Activated CD4-positive, alpha-beta T cell treated with anti-CD3 and anti-CD28 coated beads, Interleukin-2, amount 50 U/mL, for 48 hours (primary cell): ENCODE measurements around the gene FER1L5.

Experiments
- DNase-seq, 2 experiments: peaks; one replicate each; pipeline ENCODE4 v3.0.0-alpha.2; 2020

The FER1L5 gene

DNA sequence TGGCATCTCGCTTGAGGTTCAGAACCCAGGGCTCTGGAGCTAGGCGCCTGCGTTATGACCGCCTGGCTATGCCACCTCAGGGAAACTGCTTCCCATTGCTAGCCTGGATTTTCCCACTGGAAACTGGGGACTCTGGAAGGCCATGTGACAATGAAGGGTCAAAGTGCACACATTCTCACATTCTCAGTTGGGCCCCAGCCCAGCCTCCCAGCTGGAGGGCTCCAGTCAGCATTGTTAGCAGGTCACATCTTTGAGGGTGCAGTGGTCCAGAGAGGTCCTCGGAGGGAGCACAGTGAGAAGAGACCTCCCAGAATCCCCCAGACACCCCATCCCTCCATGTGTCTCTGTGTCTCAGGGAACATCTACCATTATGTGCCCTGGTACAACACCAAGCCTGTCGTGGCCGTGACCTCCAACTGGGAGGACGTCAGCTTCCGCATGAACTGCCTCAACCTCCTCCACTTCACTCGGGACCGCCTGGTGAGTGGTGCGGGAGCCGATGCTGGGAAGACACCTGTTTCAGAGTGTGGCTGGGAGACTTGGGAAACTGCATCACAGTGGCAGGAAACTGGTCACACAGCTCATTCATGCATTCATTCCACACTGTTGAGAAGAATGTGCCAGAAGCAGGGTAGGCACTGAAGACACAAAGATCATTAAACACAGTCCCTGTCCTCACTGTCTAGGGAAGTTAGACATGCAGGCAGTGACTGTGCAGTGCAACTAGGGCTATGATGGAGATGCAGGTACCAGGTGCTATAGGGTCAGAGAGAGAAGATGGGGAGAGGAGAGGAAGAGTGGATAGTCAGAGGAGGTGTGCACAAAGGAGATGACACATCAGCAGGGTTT lies 41.6 kb downstream of the FER1L5 start:
- DNase-seq, result no peak

DNA sequence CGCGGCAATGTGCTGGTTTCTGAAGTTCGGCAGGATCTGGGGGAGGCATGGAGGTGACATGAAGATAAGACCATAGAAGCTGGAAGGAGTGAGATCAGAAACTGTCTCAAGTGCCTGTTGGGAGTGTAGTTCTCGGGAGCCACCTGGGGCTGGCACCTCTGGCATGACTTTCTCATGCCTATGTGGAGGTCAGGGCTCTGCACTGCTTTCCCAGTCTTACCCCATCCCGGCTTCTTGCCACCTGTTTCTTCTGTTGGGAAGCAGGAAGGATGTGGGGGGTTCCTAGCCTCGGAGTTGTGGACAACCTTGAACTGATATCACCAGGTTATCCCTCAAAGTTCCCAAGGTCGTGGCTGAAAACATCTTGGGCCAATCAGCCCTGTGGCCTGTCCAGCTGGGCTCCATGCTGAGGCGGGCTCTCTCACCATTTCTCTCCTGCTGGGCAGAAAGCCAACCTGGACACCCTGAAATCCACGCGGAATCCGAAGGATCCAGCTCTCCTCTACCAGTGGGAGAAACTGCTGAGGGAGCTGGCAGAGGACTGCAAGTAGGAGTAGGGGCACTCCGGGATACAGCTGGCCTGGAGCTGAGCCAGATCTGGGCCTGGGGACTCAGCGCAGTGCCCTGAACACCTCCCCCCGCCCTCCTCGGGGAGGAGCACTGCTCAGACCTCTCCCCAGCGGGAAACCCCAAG lies 42.5 kb downstream of the FER1L5 start:
- no peak for DNase-seq

DNA sequence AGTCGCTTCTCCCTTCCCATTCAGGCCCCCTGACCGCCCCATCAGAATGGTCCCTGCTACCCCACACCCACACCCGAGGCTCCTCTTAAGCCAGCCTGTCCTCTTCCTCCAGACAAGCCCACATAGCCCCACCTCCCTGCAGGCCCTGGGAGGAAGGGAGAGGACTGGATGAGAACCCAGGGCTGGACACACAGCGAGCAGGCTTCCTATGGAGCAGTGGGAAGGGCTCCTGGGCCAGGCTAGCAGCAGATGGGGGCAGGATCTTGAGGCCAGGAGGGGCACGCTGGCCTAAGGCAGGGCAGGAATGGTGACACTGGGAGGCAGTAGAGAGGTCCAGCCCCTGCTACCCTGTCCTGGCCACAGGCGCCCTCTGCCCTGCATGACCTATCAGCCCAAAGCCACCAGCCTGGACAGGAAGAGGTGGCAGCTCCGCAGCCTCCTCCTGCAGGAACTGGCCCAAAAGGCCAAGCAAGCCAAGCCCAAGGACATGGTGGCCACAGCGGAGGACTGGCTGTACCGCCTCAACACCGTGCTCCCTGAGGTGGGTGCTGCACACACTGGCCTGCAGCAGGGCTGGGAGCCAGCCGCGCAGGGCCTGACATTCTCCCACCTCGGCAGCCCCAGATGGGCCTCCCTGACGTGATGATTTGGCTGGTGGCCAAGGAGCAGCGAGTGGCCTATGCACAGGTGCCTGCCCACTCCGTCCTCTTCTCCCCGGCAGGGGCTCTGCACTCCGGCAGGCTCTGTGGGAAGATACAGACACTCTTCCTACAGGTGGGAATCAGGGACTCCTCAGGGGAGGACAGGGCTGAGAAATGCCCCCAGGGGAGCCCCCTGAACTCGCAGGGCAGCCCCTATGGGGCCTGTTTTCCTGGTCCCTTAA lies 43.3 kb downstream of the FER1L5 start:
- no peak for DNase-seq

DNA sequence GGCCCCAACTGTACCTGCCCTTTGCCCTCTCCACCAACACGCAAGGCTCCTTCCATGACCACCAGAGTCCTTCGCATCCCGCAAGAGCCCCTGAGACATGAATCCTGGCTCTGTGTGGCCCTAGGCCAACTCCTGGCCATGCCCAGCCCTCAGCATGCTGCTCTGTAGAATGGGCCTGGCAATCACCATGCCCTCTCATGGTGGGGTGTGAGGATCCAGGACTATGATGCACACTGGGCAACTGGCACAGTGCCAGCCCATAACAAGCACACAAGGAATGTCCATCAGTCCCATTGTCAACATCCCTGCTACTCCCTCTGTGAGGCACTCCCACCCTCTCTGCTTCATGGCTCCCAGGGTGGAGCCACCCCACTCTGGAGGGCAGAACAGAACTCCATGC lies 44.7 kb downstream of the FER1L5 start:
- DNase-seq, result no peak

DNA sequence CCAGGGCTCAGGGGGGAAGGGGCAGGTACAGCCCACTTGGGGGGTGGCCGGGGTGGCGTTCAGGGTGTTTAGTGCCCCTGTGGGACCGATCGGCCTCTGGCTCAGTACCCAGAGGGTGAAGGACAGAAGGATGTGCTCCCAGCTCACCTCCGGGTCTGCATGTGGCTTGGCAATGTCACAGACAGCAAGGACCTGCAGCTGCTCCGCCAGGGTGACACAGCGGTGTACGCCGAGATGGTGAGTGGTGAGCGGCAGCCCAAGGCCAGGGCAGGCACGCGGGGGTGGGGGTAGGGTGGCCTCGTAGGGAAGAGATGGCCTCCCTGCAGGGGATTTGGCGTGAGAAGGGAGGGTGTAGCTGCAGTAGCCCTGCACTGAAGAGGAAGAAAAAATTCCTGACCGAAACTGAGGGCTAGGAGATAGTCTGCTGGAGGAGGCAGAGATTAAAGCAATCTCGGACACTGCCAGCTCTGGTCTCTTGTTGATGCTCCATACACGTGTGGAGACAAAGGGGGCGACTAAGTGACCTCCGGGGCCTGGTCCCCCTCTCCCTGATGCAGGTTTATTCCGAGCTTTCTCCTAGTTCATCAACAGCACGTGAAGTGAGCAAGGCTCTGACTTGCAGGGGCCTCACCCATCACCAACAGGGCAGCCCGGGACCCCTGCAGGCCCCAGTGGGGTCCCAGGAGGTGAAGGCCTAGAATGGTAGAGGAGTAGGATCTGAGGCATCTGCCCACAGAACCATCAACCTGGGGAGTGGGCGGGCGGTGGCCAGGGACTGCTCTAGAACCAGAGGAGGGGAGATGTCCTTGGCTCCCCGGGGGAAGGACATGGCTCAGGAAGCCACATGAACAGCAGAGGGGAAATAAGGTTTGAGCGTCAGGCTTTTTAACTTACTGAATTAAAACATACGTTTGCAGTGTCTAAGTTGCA lies 45.4 kb downstream of the FER1L5 start:
- no peak for DNase-seq

DNA sequence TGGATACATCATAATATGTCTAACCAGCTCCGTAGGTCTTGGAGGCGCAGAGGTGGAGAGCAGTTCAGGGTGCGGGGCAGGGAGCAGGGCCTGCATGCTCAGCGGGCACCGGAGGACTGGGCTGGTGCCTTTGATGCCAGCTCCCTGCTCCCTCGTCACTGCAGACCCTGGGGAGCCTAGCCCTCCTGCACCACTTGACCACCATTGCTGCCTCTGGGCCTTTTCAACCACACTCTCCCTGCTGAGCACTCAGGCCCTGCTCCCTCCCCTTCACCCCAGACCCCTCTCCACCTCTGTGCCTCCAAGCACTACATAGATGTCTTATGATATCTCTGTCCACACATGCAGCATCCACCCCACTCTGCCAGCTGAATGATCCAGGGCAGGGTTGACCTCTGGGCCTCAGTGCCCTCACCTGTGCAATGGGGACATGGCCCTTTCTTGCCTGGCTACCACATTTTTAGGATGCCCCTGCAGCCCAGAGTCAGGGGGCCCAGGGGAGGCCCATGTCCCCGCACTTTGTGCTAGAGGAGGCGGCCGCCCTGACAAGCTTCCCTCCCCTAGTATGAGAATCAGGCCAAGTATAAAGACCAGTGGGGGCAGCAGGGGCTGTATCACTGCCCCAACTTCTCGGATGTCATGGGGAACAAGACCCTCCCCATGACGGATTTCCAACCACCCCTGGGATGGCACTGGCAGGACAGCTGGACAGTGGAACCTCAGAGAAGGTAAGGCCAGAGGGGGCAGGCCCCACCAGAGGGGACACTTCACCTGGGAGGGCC lies 46.3 kb downstream of the FER1L5 start:
- no peak for DNase-seq

DNA sequence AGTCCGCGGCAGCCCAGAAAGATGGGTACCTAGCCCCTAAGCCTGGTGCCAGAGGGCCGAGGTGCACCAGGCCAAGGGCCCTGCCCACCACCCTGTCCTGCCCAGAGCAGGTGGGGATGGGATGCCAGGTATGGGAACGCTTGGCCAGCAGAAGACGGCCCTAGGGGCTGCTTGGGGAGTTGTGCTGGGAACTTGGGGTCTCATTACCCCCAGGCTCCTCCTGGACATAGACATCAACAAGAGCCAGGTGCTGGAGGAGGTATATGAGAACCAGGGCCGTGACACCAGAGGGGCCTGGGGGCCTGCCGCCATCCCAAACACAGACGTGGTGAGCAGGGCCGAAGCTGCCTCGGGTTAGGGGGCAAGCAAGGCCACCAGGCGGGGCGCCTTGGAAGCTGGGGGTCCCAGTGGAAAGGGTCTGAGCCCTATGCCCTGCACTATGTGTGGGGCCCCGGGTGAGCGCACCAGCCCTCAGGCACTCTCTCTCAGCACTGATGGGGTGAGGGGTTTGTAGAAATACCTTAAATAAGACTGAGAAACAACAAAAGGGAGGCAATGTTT lies 46.9 kb downstream of the FER1L5 start:
- DNase-seq, result no peak

DNA sequence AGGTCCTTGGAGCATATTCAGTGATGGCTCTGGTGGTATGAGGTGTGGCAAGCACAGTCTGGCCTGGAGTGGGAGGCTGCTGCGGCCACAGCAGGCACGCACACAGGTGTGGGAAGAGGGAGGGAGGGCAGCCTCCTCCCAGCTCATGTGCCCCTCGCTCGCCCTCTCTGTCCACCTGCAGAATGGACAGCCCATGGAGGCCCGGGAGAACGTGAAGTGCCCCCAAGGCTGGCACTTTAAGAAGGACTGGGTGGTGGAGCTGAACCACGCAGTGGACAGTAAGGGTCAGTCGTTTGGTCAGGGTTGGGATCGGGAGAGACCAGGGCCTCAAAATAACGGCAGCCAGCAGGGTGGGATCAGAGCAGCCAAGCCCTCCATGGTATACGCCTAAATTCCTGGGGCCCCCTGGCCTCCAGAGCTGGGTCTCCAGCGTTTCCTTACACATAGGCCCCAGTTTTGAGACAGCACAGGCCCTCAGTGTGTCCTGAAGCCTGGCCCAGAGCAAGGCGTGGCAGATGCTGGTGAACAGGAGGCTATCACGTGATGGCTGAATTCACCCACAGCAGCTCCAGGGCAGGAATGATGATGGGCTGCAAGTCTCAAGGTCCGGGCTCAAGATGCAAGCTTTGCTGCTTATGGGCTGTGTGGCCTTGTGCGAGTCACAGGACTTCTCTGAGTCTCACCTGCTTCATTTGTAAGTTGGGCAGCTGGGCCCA lies 47.9 kb downstream of the FER1L5 start:
- DNase-seq, result no peak

DNA sequence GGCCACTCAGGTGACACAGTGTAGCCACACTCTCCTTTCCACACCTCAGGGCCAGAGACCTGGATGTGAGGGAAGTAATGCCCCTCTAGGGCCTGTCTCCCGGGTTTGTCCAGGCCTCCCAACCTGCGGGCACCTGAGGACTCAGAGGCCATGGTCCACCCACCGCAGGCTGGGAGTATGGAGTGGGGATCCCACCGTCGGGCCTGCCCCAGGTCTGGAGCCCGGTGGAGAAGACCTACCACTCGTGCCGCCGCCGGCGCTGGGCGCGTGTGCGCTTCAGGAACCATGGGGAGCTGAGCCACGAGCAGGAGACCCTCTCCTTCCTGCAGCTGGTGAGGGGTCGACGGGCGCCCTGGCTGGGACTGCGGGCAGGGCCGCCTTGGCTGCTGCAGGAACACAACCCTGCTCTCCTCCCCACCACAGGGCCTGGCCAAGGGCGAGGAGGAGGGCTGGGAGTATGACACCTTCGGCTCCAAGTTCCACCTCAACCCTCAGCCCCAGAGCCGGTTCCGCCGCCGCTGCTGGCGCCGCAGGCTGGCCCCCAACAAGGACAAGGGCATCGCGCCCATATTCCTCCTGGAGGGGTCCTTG lies 48.6 kb downstream of the FER1L5 start:
- DNase-seq, result no peak

DNA sequence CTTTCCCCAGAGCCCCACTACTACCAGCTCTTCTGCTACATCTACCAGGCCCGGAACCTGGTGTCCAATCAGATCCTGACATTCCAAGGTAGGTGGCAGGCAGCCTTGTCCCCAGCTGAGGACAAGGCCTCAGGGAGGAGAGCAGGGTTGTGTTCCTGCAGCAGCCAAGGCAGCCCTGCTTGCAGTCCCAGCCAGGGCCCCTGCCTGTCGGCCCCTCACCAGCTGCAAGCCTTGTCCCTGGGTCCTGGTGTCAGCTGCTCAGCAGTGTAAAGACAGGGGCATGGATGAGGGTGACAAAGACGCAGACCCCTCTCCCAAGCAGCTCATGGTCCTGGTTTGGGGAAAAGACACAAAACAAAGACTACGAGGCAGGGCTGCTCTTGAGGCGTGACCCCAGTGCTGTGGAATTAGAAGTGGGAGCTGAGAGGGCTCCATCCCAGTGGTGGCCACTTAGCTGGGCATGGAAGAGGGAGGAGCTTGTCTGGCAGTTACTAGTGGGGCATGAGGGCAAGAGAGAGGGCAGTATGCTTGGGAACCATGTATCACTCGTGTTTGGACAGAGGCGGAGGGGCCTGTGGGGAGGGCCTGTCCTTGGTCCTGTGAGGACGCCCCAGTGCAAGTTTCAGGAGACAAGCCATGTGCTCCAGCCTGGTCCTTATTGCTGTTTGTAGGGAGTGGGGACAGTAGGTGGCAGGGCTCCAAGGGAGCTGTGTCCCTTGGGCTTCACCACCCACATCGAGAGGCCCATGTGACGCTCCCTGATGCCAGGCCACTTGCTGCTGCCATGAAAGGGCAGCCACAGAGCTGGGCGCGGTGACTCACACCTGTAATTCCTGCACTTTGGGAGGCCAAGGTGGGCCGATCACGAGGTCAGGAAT lies 49.8 kb downstream of the FER1L5 start:
- no peak for DNase-seq

DNA sequence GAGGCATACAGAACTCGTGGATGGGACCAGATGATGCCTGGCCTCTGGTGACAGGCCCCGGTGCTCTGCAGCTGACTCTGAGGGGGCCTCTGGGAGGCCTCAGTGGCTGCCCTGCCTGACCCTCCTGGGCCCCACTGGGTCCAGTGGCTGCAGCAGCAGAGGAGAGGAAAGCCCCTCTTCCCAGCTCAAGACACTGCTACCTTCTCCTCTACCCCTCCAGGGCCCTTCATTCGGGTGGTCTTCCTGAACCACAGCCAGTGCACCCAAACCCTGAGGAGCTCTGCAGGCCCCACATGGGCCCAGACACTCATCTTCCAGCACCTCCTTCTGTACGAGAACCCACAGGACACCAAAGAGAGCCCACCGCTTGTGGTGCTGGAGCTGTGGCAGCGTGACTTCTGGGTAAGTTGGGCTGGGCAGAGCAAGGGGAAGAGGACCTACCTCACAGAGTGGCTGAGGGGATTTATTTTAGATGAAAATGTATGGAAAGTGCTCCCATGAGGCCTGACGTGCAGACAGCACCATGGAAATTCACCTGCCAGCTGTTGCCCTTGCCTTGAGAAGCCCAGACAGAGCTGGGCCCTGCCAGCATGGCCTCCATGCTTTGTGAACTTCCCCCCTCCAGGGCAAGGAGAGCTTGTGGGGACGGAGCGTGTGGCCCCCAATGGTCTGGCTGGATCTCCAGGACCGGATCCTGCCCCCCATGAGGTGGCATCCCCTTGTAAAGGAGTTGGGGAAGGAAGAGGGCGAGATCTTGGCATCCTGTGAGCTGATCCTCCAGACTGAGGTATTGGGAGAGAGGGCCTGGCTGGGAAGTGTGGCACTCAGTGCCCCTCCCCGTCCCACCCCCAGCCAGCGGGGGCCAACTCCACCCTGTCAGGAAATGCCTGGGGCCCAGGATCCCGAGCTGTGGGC lies 51.0 kb downstream of the FER1L5 start:
- DNase-seq, result no peak

DNA sequence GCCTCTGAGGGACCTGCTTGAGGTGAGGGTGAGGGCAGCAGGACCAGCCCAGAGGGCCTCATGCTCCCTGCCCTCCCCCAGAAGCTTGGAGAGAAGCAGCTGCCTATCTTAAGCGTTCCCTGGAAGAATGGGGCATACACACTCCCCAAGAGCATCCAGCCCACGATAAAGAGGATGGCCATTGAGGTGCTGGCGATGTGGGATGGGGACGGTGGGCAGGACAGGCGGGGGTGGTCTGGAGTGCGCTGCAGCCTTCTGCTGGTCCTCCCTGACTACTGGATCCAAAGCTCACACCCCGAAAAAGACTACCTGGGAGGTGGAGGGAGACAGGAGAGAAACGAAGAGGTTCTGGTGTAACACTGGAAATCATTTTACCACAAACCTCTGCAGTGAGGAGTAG lies 51.7 kb downstream of the FER1L5 start:
- DNase-seq, result no peak

DNA sequence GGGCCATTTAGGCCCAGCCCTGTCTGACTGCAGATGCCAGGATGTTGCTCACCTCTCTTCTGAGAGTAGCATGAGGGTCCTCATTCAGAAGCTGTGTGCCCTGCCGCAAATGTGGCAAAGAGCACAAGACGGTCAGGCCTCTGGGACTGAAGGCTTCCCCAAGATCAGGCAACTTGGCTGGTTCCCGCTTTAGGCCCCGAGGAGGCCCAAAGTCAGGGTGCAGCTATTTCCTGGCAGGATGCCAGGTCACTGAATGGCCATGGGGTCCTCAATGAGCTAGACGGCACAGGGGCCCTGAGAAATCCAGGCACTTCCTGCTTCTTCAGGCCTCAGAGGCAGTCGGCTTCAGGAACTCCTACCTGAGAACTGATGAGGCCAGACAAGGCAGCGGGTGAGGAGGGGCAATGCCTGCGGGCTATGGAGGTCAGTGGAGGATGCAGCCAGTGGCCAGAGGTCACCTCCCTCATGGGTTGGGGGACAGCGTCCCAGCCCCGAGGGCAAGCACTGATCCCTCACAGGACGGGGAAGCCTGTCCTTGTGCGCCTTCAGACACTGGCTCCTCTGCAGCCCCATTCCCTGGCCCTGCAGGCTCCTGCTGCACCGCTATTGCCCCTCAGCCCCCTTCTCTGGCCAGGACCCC lies 52.4 kb downstream of the FER1L5 start:
- no peak for DNase-seq

DNA sequence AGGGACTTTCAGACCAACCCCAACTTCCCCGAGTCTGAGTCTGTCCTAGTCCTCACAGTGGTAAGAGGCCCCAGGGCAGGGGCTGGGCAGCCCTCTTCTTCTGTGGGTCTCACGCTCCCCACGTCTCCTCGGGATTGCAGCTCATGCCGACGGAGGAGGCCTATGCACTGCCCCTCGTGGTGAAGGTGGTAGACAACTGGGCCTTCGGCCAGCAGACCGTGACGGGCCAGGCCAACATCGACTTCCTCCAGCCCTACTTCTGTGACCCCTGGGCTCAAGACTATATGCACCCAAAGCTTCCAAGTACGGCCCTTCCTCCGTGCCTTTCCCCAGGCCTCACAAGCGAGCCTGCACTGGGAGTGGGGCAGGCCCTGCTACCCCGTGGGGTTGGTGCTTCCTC lies 53.0 kb downstream of the FER1L5 start:
- no peak for DNase-seq

DNA sequence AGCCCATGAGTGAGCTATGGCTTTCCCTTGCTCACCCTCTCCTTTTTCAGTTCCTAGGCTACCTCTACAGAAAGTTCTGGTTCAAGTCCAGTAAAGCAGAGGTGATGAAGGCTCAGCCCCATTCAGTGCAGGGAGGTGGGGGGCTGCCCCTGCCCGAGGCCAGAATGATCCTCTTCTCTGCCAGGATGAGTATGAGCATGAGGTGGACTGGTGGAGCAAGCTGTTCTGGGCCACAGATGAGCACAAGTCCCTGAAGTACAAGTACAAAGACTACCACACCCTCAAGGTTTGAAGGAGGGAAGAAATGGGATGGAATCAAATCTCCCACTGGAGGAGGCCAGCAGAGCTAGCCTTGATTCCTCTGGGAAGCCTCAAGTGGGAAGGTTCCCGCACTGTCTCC lies 54.9 kb downstream of the FER1L5 start:
- no peak for DNase-seq

DNA sequence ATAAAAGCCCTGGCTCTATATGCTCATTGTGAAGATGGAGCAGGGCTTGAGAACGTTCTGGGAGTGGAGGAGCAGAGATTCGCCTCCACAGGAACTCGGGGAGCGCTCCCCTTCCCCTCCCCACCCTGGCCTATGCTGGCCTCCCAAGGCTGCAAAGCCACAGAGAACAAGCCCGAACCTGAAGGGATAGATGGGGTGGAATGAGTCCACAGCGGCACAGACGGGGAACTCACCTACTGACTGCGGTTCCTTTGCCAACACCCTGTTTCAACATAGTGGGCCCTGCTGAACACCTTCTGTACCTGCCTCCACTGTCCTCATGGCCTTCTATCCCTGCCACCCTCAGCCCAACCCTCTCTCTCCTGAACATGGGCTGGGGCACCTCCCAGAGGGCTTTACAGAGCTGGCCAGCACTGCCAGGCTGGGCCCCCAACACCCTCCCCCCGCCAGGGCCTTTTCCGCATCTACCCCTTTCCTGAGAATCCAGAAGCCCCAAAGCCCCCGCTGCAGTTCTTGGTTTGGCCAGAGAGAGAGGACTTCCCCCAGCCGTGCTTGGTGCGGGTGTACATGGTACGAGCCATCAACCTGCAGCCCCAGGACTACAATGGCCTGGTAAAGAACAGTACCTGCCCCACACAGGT lies 55.8 kb downstream of the FER1L5 start:
- no peak for DNase-seq

DNA sequence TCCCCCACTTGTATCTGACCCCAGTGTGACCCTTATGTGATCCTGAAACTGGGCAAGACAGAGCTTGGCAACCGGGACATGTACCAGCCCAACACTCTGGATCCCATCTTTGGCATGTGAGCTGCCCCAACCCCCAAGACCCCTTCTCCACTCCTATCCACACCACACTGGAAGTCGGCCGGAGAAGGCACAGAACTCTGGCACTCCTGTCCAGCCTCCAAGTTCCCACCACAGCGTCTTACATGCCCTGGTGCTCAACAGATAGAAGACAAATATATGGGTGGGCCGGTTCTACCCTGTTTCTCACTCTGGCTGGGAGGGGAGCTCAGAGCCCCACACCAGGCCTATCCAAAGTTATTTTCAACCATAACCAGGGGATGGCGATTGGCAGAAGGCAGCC lies 56.5 kb downstream of the FER1L5 start:
- DNase-seq, result no peak
